ENCODE measurements around the gene DOCK3. TPM values are rescaled to one million over a fixed set of nuclear protein-coding genes. Genes with fewer than 3 reads are reported as not detected.

DOCK3 gene
- total and polyA plus RNA-seq, 2 of the 4 experiments (the other 2 are of a cell fraction) = under 0.01 to 0.12 TPM

GRCh38 chr3:50632450-50632849, 42.3 kb upstream of the DOCK3 start:
- no peak overlapping the region for H2BK5ac ChIP-seq (ENCODE audit: low read depth, low read length, poor library complexity, severe bottlenecking)
- intact Hi-C loops (cut with micrococcal nuclease) = no loop called here
- H3K56ac ChIP-seq (ENCODE audit: extremely low read depth, insufficient read depth, low read length) = no peak overlapping the region
- no peaks in the 10 kb centered on the region for H3K27me3 ChIP-seq (ENCODE audit: control insufficient read depth, insufficient read depth, low read length)
- no peak overlapping the region for H3K27ac ChIP-seq (ENCODE audit: insufficient read depth, low read length)
- H3K4me2 ChIP-seq (ENCODE audit: low read depth, low read length) = no peak overlapping the region
- no peak for TF ChIP-seq RAD21 (IDR thresholded peaks at IDR 0.05; ENCODE audit: low read length)
- no peak for TF ChIP-seq SMC3 (IDR thresholded peaks at IDR 0.05; ENCODE audit: low read depth, low read length)
- no peak for TF ChIP-seq RCOR1 (IDR thresholded peaks at IDR 0.05; ENCODE audit: insufficient replicate concordance, low read length)
- no peak for TF ChIP-seq CTCF (conservative IDR thresholded peaks at IDR 0.05; ENCODE audit: low read depth, low read length)
- TF ChIP-seq CHD1 (IDR thresholded peaks at IDR 0.05; ENCODE audit: low read depth, low read length) = no peak
- no peak for TF ChIP-seq MAFK (IDR thresholded peaks at IDR 0.05; ENCODE audit: low read depth, low read length)
- TF ChIP-seq FOS (IDR thresholded peaks at IDR 0.05; ENCODE audit: low read depth, low read length) = no peak
- TF ChIP-seq ELK1 (IDR thresholded peaks at IDR 0.05; ENCODE audit: borderline replicate concordance, low read depth, low read length) = no peak
- TF ChIP-seq RFX5 (IDR thresholded peaks at IDR 0.05; ENCODE audit: low read depth, low read length) = no peak
- TF ChIP-seq USF2 (IDR thresholded peaks at IDR 0.05; ENCODE audit: low read depth, low read length) = no peak
- TF ChIP-seq BHLHE40 (IDR thresholded peaks at IDR 0.05; ENCODE audit: low read depth, low read length) = no peak
- TF ChIP-seq NFE2L2 (IDR thresholded peaks at IDR 0.05; ENCODE audit: low read depth, low read length) = no peak
- no peak for TF ChIP-seq POLR2A (IDR thresholded peaks at IDR 0.05; ENCODE audit: low read depth, low read length)
- TF ChIP-seq MAZ (IDR thresholded peaks at IDR 0.05; ENCODE audit: borderline replicate concordance, low read depth, low read length) = no peak
- TF ChIP-seq MXI1 (IDR thresholded peaks at IDR 0.05; ENCODE audit: borderline replicate concordance, low read depth, low read length) = no peak
- no peak for TF ChIP-seq CEBPB (IDR thresholded peaks at IDR 0.05; ENCODE audit: low read depth, low read length)
- H3K4me3 ChIP-seq (ENCODE audit: insufficient read depth, low read depth, low read length) = no peak overlapping the region
- H3K9ac ChIP-seq (ENCODE audit: low read depth, low read length) = no peak overlapping the region
- H3K18ac ChIP-seq (ENCODE audit: low read depth, low read length) = no peak overlapping the region
- no peak overlapping the region for H2BK15ac ChIP-seq (ENCODE audit: low read depth, low read length)
- H4K91ac ChIP-seq (ENCODE audit: insufficient read depth, low read depth, low read length) = no peak overlapping the region
- in situ Hi-C loops (cut with MboI; ENCODE audit: low sequenced_read_pairs) = no loop called here
- no CpG with 5 or more reads among the region's 5 CpGs for WGBS, 2 experiments (ENCODE audit: extremely low coverage in 2 of 2, insufficient read length in 1 of 2)
- H3K36me3 ChIP-seq (ENCODE audit: control insufficient read depth, insufficient read depth, low read length) = no peaks in the 10 kb centered on the region
- DNase-seq (no peak), ATAC-seq (ENCODE audit: low read depth) (no peak)
- peaks cover 0 to 7% of the 10 kb centered on the region in 2 experiments; a peak in 2 of 4 replicates for H3K79me1 ChIP-seq (ENCODE audit: low read depth in 1 of 2, low read length in 2 of 2)
- H3K4ac ChIP-seq (ENCODE audit: low read depth, low read length) = no peak overlapping the region
- no TSS peak for BruUV-seq (replicated peaks)
- no peak overlapping the region for H4K5ac ChIP-seq (ENCODE audit: low read depth, low read length)
- dilution Hi-C loops (cut with HindIII; ENCODE audit: low sequenced_read_pairs, unreplicated experiment) = no loop called here
- no peak overlapping the region for H3K23ac ChIP-seq (ENCODE audit: low read depth, low read length)
- CTCF ChIA-PET = no interaction called here
- H3K14ac ChIP-seq (replicated peaks; ENCODE audit: low read depth, low read length) = no peak overlapping the region
- no peak overlapping the region for H2AK9ac ChIP-seq (replicated peaks; ENCODE audit: low read depth, low read length, poor library complexity)
- no peaks in the 10 kb centered on the region for H3K9me3 ChIP-seq (ENCODE audit: control insufficient read depth, insufficient read depth, low read length)
- H3K4me1 ChIP-seq (ENCODE audit: control insufficient read depth, insufficient read depth, low read length) = peaks cover 2% of the 10 kb centered on the region
- H2AK5ac ChIP-seq (ENCODE audit: low read depth, low read length) = no peak overlapping the region
- no peak overlapping the region for H2AFZ ChIP-seq (replicated peaks; ENCODE audit: low read length, poor library complexity)
- no peak overlapping the region for H2BK20ac ChIP-seq (ENCODE audit: low read depth, low read length)
- H2BK120ac ChIP-seq (ENCODE audit: low read depth, low read length) = no peak overlapping the region
- H4K8ac ChIP-seq (ENCODE audit: low read depth in 2 of 2, low read length in 2 of 2) = no peak overlapping the region
- POLR2A ChIA-PET (ENCODE audit: unreplicated experiment) = no interaction called here
- H3K9me1 ChIP-seq (ENCODE audit: insufficient read depth, low read length) = peaks cover 18% of the 10 kb centered on the region
- peaks cover 4% of the 10 kb centered on the region; the same call in 1 of the 2 replicates for H4K20me1 ChIP-seq (ENCODE audit: insufficient read depth, low read length)

Data from IMR-90 (cell line).